GM12878 (cell line): Measurements from ENCODE around the gene TSHZ3. TPM values are rescaled to one million over a fixed set of nuclear protein-coding genes. Genes with fewer than 3 reads are reported as not detected.

Source experiments
- CHD2 ChIP-seq: IDR thresholded peaks from 2 replicates; pipeline ENCODE4 v1.6.1; 2011; ENCODE audit warnings: low read depth, low read length, improper control_type of control experiment, borderline replicate concordance
- EGR1 ChIP-seq, 2 experiments: IDR thresholded peaks; 1 replicate in 1 of 2; 2 replicates in 1 of 2; pipeline ENCODE4 v1.6.1; 2011 to 2012; ENCODE audit warnings: low read depth in 2 of 2, low read length in 2 of 2, borderline replicate concordance in 1 of 2, mild to moderate bottlenecking in 1 of 2, moderate library complexity in 1 of 2
- LARP7 ChIP-seq: fragments of 450-650 bp; IDR thresholded peaks from 2 replicates; pipeline ENCODE4 v1.6.1; 2017; ENCODE audit warnings: mild to moderate bottlenecking
- NFXL1 ChIP-seq: fragments of 450-650 bp; IDR thresholded peaks from 2 replicates; pipeline ENCODE4 v1.6.1; 2017; ENCODE audit warnings: antibody characterized with exemption, mild to moderate bottlenecking, borderline replicate concordance
- RB1 ChIP-seq: fragments of 450-650 bp; formaldehyde crosslinking; IDR thresholded peaks from 2 replicates; pipeline ENCODE4 v1.6.1; 2017; ENCODE audit warnings: mild to moderate bottlenecking, borderline replicate concordance
- RCOR1 ChIP-seq: conservative IDR thresholded peaks from 2 replicates; pipeline ENCODE4 v1.6.1; 2012; ENCODE audit warnings: low read depth, low read length, improper control_type of control experiment
- SIN3A ChIP-seq: IDR thresholded peaks from 2 replicates; pipeline ENCODE4 v1.6.1; 2012; ENCODE audit warnings: low read depth, low read length, improper control_type of control experiment
- STAT3 ChIP-seq: IDR thresholded peaks from 2 replicates; pipeline ENCODE4 v1.6.1; 2011; ENCODE audit warnings: low read depth, low read length, improper control_type of control experiment
- polyA plus RNA-seq, 11 experiments: library from polyadenylated mRNA; depleted of rRNA in 4 of 11; unstranded in 6 of 11; stranded (reverse) in 5 of 11; fragments of >200 nt; fragmentation: Nextera tagmentation in 4 of 11; fragmentation: Illumina TruSeq in 1 of 11; extraction: Ambion mirVana in 4 of 11; extraction: Trizol in 1 of 11; gene quantifications; 1 replicate in 1 of 11; 2 replicates in 10 of 11; pipeline versions ENCODE4 v1.2.1 to v1.2.3, GENCODE V29; 2011 to 2016; ENCODE audit warnings: inconsistent platforms in 2 of 11, missing spikeins in 2 of 11, low read depth in 1 of 11
- total RNA-seq, 4 experiments: library from RNA; depleted of rRNA in 3 of 4; stranded (reverse); fragments of >200 nt in 3 of 4; fragmentation: Illumina TruSeq in 1 of 4; extraction: Trizol in 1 of 4; gene quantifications; 2 replicates each; pipeline versions ENCODE4 v1.2.1 to v1.2.3, GENCODE V29; 2013 to 2021
- TF ChIP-seq, protein P1 (sequence below): fragments of 450-650 bp; IDR thresholded peaks from 2 replicates; pipeline ENCODE4 v1.6.1; 2017; ENCODE audit warnings: mild to moderate bottlenecking, moderate library complexity

Gene TSHZ3
- total and polyA plus RNA-seq, 10 of the 15 experiments (the other 5 are each of a cell fraction or from before 2014, with no cell fraction given): 0.23 TPM; not detected in 9

DNA sequence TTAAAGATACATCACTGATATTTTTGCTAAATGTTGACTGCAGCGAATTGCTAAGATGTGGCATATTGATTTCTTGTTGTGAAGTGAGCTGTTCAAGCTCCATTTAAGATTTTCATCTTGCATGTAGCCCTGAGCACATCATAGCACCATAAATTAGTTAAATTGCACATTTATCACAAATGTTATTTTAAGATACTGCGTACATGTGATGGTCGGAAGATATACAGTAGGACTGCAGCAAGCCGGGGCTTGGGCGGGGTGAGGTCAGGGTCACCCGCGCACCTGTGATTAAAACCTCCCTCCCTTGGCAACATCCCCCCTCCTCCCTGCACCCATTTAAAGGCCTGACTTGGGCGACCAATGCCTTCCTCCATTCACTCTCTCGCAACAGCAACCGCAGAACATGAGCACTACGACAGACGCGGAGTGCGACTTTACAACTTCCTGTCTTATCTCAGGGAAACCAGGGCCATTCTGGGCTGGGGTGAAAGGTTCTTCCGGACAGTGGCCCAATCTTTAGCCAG is 76.6 kb downstream of the TSHZ3 start (continued):
- no peak for TF ChIP-seq EGR1 (IDR thresholded peaks at IDR 0.05; ENCODE audit: borderline replicate concordance in 1 of 2, low read depth in 2 of 2, low read length in 2 of 2)
- TF ChIP-seq CHD2: no peak
- no peak for TF ChIP-seq RB1
- no peak for TF ChIP-seq RCOR1
- no peak for TF ChIP-seq STAT3
- TF ChIP-seq, protein P1, sequence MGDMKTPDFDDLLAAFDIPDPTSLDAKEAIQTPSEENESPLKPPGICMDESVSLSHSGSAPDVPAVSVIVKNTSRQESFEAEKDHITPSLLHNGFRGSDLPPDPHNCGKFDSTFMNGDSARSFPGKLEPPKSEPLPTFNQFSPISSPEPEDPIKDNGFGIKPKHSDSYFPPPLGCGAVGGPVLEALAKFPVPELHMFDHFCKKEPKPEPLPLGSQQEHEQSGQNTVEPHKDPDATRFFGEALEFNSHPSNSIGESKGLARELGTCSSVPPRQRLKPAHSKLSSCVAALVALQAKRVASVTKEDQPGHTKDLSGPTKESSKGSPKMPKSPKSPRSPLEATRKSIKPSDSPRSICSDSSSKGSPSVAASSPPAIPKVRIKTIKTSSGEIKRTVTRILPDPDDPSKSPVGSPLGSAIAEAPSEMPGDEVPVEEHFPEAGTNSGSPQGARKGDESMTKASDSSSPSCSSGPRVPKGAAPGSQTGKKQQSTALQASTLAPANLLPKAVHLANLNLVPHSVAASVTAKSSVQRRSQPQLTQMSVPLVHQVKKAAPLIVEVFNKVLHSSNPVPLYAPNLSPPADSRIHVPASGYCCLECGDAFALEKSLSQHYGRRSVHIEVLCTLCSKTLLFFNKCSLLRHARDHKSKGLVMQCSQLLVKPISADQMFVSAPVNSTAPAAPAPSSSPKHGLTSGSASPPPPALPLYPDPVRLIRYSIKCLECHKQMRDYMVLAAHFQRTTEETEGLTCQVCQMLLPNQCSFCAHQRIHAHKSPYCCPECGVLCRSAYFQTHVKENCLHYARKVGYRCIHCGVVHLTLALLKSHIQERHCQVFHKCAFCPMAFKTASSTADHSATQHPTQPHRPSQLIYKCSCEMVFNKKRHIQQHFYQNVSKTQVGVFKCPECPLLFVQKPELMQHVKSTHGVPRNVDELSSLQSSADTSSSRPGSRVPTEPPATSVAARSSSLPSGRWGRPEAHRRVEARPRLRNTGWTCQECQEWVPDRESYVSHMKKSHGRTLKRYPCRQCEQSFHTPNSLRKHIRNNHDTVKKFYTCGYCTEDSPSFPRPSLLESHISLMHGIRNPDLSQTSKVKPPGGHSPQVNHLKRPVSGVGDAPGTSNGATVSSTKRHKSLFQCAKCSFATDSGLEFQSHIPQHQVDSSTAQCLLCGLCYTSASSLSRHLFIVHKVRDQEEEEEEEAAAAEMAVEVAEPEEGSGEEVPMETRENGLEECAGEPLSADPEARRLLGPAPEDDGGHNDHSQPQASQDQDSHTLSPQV: no peak
- TF ChIP-seq NFXL1: no peak
- no peak for TF ChIP-seq LARP7
- no peak for TF ChIP-seq SIN3A
- TF ChIP-seq, all 136 proteins: peak for 0
